Hindlimb muscle (tissue), 1 donor: Measurements from ENCODE around the gene NGDN. TPM values are rescaled to one million over a fixed set of nuclear protein-coding genes. Genes with fewer than 3 reads are reported as not detected.

ENCODE experiments used
- DNase-seq: peaks from one replicate; pipeline ENCODE4 v3.0.0-alpha.2; 2013
- polyA plus RNA-seq: library from polyadenylated mRNA; unstranded; fragments of 120-200 nt; gene quantifications from one replicate; pipeline ENCODE4 v1.2.1, GENCODE V29; 2013; ENCODE audit not compliant: insufficient read length

The NGDN gene
- polyA plus RNA-seq, 1 donor, result 34.3 TPM

DNA sequence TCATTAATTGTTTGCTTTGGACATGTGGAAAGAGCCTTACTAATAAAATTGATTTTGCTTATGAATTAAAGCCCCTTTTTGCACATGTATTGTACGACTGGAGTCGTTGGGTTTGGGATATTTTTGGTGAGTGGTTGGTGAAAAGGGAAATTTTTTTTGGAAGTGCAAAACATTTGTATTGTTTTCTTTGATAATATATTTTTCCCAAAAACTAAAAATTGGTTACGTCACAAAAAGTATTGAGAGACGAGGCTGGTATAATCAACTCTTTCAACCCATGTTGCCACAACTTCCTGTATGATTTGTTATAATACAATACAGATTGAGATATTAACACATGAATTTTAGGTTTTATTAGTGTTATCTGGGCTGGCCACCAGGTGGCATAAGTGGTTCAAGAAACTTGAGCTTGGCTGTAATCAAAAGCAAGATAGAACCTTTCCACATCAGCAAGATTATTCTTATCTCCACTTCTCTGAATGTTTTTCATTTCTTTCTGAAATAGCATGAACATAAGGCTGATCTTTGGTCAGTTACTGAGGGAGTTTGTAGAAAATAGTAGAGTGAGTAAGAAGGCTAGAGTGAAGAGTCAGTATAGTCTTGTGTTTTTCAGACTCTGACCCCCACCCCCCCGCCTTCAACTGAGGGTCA is 8.7 kb downstream of the NGDN start:
- DNase-seq, result peak; percentile 42

DNA sequence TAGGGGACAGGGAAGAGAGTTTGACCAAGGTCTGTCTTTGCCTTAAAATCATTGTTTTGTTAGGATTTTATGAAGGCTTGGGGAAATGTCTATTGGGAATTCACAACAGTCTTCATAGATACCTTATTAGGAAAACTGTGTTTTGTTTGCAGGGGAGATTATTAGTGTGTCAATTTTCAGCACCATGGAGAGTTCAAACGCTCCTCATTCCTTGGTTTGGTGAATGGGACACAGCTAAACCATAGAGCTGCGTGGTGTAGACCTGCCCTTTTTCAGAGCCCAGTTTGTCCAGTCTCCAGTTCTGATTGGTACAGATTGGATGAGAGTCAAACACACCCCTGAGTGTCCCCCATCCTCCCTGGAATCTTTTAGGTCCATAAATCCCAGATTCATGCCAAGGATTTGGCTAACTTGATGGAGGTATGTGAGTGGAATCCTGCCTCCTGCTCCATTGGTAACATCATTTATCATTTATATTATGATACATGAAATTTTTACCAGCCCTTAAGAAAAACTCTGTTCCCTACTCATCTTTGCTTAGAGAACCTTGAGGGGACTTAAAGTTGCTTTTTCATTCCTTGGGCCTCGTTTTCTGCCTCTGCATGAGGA is 12.0 kb downstream of the NGDN start:
- no peak for DNase-seq

DNA sequence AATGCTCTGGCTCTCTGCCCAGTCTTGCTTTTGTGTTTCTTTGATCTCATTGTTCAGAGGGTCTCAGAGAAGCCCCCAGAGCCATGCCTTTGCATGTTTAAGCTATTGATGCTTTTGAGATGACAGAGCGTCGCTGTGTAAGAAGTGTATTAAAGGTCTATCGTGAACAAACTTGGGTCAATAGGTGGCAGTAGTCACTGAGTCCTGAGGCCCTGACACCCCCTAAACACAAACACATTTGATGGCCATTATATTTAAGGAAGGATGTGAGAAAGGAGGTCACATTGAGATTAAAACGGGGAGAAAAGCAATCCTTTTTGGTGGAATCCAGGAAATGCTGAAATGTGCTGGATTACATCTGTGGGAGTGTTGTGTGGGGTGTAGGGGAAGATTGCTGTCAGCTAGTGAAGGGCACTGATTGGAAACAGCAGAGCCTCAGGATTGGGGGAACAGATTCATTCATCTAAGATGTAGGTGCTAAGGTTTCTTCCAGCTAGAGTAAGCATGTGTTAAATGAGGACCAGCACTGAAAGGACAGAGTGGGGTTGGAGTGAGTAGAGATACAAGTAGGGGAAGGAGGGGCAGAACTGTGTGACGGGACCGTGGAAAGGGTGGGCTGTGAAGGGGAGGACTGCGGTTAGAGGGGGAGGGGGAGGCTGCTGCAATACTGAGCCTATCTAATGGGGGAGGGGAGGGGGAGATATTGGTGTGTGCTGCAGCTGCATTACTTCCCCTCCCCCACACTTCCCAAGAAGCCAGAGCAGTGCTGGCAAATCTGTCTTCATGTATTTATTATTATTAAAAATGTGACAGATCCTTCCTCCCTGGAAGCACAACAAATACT is 12.7 kb downstream of the NGDN start:
- no peak for DNase-seq

DNA sequence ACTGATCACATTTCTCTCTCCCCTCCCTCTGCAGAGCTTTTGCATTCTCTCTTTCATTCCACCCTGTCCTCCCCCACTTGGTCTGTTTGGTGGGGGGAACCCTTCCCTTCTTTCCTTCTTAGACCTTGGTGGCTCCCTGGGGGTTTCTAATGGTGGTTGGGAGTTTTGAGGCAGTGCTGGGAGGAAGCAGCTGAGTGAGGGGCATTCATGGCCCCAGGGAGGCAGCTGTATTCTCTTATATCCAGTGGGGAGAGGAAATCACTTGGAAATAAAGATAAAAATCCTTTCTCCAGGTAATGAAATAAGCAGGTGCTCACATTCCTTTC is 13.3 kb downstream of the NGDN start:
- no peak for DNase-seq

DNA sequence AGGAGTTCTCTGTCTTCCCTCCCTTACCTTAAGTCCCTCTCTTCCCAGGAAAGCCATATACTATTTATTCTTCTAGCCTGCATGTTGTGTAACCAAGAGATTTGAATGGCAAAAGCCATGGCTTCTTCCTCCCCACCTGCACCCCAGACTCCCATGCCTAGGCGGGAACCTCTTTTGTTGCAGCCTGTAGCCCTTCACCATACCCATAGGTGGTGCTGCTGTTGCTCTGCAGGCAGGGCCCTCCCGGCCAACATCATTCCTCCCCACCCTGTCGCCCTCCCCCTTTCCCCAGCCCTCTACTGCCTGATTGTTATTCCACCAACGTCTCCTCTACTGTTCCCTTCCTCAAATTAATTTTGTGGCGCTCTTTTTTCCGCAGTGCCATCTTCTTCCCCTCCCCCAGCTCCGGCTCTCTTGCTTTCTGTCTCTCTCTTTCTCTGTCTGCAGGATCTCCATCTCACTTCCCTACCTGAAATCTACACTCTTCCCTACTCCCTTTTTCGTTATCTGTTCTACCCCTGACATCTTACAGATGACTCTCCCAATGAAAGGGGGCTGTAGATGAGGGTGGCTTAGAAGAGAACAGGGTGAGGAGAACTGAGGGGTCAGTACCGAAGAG is 13.8 kb downstream of the NGDN start:
- DNase-seq, result no peak

DNA sequence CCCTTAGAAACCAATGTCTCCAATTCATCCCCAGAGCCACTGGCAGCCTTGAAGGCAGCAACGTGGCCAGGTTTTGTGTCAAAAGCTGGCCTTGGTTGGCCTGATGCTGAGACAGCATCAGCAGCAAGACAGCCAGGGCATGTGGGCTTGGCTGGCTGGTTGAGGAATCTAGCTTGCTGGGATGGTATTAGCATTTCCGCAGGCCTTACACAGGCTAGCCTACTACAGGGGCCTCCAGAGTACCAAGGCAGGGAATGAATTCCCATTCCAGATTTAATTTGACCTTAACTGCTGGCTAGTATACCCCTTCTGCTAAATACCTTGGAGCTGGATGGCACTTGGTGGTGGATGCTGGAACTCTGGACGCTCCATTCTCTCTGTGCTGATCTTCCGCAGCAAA is 15.8 kb downstream of the NGDN start:
- no peak for DNase-seq

DNA sequence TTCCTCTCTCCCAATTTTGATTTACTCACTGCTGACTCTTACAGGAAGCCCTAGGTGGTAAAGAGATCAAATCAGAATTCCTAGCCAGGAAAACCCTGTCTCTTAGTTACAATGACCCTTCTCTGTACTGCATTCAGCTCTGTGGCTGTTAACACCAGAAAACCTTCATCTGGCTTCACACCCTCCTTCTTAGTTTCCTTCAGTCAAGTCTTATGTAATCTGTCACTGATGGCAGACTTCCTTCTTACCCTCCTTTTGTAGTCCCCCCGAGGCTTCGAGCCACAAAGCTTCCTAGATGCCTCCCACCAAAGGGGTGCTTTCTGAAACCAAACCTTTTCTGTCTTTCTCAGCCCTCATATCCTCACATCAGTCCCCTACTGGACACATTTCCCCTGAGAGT is 16.5 kb downstream of the NGDN start:
- no peak for DNase-seq

DNA sequence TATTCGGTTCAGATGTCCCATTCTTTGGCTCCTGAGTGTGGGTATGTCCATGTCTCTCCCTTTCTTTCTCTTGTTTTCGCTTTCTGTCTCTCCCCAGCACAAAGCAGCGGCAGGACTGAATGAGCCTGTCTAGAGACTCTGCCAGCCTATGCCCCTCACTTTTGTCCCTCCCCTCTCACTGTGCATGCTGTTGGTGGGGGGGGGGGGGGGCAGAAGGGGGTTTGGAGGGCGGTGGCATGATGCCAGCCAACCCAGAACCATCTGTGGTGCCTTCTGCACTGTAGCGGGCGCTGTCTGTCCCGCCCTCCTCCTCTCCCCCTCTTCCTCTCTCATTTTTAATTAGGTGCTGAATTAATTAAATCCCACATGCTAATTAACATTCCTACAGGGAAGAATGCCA is 17.7 kb downstream of the NGDN start:
- DNase-seq, result no peak

DNA sequence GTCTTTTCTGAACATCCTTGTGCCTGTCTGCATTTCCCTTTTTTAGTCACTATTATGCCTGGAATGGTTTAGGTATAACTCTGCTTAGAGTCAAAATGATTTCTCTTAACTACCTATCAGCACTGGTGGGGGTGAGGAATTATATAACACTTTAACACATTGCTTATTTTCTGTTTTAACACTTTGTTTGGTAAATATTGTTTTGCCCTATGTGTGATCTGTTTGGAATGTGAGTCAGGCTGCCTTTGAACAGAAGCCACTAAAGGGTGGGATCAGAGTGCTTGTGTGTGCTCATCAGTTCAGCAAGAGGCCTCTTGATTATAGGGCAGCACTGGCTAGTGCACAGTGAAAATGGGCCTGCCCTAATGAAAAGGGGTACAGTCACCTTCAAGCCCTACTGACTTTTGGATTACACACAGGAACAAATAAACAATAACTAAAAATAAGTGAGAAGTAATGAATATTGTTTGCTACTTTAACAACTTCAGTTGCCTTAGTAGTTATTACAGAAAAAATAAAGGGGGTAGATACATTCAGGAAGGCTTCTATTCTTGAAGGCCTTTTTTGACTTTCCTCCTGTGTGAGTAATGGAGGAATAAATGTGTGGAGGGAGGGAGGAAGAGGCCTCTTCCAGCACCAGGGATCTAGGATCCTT is 23.2 kb downstream of the NGDN start:
- no peak for DNase-seq

DNA sequence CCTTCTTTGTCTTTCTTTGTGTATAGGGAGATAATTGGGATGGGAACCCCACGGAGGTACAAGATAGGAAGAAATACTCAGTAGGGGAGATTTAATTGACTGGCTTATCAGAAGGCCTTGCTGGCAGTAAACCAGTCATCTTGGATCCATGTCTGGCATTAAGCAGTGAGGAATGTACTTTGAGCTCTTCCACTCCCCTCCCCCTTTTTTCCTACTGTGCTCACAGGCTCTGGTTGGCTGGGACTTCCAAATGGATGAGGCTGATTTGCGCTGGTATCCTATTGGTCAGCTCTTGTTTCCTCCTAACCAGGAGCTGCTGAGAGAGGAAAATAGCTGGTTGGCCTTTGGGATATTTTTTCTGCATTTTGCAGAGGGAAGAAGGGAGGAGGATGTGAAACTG is 24.7 kb downstream of the NGDN start:
- no peak for DNase-seq

DNA sequence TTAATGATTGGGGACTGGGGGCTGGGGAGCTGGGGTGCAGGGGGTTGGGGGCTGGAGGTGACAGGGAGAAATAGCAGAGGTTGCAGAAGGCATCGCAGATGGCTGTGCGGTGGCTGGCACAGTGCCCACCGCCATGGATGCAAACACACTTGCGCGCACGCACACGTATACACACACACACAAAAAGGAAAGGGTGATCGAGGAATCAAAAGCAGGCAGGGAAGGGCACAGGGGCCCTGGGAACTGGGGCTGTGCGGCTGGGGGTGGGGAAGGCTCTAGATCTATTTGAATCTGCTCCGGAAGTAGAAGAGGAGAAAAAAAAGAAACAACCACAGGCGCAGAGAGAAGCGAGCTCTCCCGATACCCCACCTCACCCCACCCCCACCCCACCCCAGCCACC is 42.7 kb downstream of the NGDN start:
- DNase-seq, result no peak

DNA sequence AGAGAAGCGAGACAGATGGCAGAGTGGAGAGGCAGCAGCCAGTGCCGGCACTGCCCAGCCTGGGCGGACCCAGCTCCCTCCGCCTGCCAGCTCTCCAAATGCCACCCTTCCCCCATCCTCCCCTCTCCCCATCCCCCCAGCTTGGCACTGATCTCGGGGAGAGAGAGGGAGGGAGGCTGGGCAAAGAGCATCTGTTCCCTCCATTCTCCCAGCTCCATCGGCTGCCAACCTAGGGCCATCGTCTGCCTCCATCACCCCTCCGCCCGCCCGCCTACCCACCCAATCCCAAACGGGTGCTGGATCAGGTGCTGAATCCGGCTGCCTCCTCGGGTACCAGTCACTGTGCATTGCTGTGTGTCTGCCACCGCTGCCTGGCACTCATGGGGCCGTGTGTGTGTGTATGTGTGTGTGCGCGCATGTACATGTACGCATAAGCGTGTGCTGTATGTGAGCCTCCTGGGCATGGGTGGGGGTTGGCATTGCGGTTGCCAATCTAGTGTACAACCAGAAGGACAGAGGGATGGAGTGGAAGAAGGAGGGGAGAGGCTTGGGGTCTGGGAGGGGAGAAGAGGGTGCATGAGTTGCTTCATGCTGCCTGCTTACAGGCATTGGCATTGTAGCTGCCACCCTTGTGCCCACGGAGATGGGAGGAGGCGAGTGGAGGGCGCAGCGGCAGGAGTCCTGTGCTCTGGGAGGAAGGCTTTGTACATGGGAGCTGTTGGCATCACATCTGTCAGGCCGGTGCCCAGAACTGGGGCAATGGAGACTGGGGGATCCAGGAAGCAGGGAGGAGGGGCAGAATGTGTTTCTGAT is 43.7 kb downstream of the NGDN start:
- no peak for DNase-seq

DNA sequence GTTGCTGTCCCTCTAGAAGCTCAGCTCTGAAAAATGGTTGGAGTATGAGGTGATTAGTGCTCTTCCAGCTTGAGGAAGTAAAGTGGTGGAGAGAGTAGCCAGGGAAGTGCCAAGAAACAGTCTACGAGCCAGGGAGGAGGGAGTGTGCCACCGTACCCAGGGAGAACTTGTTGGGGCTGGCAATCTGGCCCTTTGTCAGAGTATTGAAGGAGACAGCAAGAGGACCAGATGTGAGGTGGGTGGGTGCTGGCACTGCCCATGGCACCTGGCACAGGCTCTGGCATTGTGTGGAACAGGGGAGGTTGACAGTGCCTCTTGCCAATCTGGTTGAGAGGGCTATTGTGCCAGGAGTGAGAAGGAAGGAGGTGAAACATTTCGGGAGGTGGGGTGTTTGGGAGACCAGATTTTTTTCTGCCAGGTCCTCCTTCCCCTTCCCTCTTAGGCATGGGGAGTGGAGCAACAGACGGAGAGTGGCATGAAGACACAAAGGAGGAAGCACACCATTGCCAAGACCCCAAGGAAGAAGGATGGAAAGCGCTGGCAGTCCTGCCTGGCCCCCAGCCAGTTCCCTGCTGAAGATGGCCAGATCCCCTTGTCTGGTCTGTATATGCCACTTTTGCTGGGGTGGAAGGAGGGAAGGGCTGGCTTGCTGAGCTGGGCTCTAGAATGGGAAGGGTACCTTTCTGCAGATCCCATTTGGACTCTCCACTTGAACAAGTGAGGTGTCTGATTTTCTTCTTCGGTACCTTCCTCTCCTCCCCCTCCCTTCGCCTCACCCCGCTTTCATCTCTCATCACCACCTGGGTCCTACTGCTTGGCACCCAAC is 44.5 kb downstream of the NGDN start:
- no peak for DNase-seq

DNA sequence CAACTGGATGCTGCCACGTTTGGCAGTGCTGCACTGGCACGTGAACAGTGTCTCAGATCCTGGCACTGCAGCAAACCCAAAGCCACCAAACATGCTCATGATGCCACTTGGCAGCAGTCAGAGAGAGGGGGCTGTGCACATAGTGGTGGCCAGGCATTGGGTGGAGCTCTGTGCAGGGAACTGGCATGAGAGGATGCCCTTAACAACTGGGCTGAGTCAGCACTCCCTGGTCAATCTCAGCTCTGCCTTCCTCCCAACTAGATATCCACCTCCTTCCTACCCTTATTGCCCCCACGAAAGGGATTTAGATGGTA is 45.1 kb downstream of the NGDN start:
- no peak for DNase-seq

DNA sequence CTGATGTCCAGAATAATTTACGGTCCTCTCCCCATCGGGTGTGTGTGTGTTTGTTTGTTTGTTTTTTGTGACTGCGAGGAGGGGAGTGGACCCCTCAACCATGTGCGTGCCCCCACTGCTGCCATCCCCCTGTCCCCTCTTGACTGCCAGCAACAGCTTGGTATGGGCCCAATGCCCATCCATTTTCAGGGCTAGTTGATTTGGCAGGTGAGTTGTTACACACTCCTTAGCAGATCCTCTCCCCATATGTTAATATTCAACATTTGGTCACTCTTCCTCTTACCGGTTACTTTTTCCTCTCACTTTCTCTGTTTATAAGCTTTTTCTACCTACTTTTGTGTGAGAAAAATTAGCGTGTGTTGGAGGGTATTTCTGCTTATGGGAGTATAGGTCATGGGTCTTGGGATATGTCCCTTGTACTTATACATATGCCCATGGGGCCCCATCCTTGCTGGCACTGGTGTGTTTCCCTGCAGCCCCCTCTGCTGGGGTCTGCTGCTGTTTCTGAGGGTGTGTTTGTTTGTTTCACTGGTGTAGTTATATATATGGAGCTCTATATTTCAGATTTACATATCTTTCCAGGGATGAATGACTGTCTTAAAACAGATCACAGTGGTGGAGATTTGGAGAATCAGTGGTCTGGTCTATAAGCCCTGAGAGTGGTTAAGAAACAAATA is 48.3 kb downstream of the NGDN start:
- no peak for DNase-seq

DNA sequence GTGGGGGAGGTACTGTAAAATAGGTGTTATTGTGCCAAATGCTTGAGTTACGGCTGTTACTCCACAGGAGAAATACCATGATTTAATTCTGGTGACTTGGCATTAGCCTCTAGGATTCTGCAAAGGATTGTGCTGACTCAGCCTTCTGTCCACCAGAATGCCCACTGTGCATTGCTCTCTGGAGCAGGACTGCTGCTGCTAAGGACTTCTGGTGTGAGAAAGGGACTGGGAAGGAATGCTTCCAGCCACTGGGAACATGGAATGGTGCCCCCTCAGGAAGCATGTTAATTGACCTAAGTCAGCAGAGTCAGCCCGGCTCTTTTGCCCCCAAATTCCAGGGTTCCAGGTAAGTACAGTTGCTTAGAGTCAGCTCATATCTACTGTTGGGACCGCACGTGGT is 49.2 kb downstream of the NGDN start:
- DNase-seq, result no peak

DNA sequence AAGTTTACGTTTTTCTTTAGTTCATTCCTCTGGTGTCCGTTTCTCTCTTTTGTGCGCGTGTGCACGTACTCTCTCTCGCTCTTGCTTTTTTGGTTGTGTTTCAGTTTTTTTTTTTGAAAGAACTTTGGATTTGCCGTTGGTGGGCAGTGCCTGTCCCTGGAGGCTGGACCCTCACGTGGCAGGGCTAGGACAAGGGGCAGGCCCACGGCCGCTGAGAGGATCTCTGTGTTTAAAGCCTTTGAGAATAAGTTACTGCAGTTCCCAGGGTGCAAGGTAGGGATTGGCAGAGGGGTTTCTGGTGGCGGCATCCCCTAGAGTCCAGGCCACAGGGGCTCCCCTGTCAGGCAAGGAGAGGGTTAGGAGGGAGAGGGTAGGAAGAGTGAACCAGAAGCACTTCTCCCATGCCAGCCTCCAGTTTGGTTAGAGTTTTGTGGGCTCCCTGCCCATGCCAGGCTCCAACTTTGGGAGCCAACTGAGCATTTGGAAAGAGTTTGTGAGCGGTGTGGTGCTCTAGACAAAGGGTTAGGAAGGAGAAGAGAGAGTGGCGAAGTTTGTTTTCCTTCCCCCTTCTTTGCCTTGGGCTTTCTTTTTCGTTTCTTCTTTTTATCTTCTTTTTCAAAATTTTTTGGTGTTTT is 51.5 kb downstream of the NGDN start:
- no peak for DNase-seq

DNA sequence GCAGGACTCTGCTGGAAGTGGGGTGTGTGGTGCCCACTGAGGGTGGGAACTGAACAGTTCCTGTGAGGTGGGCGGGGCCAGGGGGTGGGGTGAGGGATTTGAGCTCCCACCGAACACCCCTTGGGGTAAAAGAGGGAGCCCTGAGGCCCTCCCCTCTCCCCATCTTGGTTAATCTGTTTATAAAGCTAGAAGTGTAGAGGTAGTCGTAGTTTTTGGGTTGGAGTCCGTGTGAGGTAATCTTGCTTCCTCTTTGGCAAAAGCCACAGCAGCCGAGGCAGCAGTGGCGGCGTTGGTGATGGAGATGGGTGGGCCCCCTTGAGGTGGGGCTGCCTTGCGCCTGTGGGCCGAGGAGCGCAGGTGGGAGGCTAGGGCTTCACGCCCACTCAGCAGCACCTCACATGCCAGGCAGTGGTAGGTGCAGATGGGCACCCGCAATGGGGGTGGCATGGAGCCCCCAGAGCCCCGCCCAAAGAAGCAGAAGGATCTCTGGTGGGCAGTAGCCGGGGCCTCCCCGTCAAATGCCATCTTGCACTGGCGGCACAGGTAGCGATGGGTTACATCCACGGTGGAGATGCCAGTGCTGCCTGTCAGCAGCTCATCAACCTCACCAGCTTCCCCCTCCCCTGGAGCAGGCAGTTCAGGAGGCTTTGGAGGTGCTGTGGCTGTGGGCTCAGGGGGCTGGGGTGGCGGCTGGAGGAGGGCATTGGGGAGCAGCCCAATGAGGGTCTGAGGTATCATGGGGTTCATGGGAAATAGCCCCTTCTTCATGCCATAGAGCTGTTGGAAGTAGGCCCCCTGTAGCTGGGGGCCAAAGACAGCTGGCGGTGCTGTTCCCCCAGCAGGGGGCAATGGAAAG is 52.5 kb downstream of the NGDN start:
- DNase-seq, result no peak

DNA sequence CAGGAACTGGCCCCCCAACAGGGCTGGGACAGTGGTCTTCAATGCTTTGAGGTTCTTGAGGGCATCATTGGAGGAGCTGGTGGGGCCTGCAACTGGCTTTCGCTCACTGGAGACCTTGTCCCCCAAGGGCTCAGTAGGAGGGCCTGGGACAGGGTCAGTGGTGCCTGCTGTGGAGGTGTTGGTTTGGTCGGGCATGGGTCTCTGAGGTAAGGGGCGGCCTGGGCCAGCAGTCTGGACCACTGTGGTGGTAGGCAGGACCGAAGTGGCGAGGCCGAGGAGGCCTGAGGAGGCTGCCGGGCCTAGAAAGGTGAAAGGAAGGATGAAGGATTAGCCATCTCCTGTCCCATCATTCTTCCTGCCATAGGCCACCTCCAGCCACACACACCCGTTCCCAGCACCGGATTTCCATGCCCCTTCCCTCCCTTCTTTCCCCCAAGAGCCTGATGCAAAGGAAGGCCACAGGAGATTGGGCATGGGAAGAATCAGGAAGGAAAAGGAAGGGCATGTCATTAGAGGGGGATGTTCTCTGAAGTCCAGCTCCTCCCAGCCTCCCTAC is 53.2 kb downstream of the NGDN start:
- no peak for DNase-seq
